Omental fat pad (tissue), 4 donors: ENCODE measurements around the gene TMEM255B. TPM values are rescaled to one million over a fixed set of nuclear protein-coding genes. Genes with fewer than 3 reads are reported as not detected.
A peak's percentile ranks its signal among the peaks of the same experiment; 100 is the strongest.

Experiments
- ATAC-seq: fragments of 150-250 bp; one replicate; pipeline ENCODE4 v1.9.1; 2016; ENCODE audit warnings: mild to moderate bottlenecking, moderate library complexity; ENCODE audit not compliant: low FRiP score
- DNase-seq: peaks from one replicate; pipeline ENCODE4 v3.0.0-alpha.2; 2019; ENCODE audit warnings: low spot score
- total RNA-seq, 4 donors: library from RNA; depleted of rRNA; stranded (reverse); fragments of >200 nt; gene quantifications; one replicate each; pipeline ENCODE4 v1.1.0, GENCODE V29; 2016
- TF ChIP-seq, protein P1 (sequence below), 3 donors: fragments of 450-650 bp; IDR thresholded peaks; one replicate each; pipeline ENCODE4 v1.5.1; 2016 to 2017; ENCODE audit warnings: antibody characterized with exemption in 3 of 3, mild to moderate bottlenecking in 3 of 3, moderate library complexity in 2 of 3

The TMEM255B gene
- total RNA-seq, 4 donors from 2014 or later = 2.7 to 19.1 (median 11.7) TPM

DNA sequence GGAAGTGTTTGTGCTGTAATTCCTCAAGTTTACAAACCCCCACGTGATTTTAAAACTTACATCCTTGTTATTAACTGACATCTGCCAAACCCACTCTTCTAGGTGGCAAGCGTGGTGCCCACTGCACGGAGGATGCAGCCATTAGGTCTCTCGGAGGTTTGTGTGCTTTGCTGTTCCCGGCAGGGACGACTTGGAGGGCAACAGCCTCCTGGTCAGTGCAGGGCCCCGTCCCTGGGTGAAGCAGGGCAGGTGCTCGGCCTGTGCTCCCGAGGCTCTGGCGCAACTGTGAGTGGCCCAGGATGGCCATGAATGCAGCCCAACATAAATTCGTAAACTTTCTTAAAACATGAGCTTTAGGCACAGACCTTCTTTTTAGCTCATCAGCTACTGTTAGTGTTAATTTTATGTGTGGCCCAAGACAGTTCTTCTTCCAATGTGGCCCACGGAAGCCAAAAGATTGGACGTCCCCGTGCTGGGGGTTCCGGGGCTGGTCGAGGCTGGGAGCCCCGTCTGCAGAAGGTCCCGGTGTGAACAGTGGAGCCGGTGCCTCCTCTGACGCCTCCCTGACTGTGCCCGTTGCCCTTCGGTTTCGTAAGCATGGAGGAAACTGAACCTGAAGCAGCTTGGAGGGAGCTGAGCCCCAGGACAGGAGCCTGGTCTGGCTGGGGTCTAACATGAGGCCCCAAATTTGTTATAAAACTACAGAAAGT, 93.0 kb downstream of the TMEM255B start:
- no peak for ATAC-seq
- TF ChIP-seq, protein P1, sequence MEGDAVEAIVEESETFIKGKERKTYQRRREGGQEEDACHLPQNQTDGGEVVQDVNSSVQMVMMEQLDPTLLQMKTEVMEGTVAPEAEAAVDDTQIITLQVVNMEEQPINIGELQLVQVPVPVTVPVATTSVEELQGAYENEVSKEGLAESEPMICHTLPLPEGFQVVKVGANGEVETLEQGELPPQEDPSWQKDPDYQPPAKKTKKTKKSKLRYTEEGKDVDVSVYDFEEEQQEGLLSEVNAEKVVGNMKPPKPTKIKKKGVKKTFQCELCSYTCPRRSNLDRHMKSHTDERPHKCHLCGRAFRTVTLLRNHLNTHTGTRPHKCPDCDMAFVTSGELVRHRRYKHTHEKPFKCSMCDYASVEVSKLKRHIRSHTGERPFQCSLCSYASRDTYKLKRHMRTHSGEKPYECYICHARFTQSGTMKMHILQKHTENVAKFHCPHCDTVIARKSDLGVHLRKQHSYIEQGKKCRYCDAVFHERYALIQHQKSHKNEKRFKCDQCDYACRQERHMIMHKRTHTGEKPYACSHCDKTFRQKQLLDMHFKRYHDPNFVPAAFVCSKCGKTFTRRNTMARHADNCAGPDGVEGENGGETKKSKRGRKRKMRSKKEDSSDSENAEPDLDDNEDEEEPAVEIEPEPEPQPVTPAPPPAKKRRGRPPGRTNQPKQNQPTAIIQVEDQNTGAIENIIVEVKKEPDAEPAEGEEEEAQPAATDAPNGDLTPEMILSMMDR (IDR thresholded peaks at IDR 0.05) = no peak
- peak; percentile 16 for DNase-seq

GRCh38 chr13:113852536-113853517, 93.8 kb downstream of the TMEM255B start:
- TF ChIP-seq, protein P1 (IDR thresholded peaks at IDR 0.05) = no peak
- ATAC-seq (no peak), DNase-seq (peak; percentile 20)

DNA sequence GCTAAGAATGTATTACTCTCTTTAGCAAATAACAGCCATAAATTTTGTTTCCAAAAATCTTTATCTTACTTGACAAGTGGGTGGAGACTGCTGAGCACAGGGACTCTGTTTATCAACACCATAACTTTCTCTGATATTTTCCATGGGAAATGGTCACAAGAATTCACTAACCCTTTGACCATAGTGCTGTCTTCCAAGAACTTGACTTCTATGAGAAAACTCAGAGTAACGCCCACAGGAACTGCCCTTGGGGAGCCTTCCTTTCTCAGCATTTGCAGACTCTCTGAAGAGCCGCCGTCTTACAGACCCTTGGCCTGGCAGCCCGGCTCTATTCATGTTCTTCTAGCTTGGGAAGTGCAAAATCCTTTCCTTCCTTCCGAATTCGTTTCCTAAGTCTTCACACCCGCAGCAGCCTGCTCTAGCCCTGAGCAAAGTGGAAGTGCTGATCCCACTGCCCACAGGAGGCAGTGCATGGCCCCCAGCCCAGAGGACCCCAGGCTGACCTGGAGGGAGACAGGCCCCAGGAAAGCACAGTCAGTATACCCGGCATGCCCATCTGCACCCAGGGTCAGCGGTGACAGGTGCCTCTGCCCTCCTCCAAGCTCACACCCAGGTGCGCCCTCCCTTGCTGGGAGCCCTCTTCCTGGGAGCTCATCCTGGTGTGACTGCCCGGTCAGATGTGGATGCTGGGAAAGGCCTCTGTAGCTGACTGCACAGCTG, 94.7 kb downstream of the TMEM255B start:
- TF ChIP-seq, protein P1 (IDR thresholded peaks at IDR 0.05) = no peak
- ATAC-seq (no peak), DNase-seq (peak; percentile 20)

GRCh38 chr13:113854238-113855011, 95.4 kb downstream of the TMEM255B start:
- DNase-seq (peak; percentile 19), ATAC-seq (no peak)
- TF ChIP-seq, protein P1 (IDR thresholded peaks at IDR 0.05) = no peak

DNA sequence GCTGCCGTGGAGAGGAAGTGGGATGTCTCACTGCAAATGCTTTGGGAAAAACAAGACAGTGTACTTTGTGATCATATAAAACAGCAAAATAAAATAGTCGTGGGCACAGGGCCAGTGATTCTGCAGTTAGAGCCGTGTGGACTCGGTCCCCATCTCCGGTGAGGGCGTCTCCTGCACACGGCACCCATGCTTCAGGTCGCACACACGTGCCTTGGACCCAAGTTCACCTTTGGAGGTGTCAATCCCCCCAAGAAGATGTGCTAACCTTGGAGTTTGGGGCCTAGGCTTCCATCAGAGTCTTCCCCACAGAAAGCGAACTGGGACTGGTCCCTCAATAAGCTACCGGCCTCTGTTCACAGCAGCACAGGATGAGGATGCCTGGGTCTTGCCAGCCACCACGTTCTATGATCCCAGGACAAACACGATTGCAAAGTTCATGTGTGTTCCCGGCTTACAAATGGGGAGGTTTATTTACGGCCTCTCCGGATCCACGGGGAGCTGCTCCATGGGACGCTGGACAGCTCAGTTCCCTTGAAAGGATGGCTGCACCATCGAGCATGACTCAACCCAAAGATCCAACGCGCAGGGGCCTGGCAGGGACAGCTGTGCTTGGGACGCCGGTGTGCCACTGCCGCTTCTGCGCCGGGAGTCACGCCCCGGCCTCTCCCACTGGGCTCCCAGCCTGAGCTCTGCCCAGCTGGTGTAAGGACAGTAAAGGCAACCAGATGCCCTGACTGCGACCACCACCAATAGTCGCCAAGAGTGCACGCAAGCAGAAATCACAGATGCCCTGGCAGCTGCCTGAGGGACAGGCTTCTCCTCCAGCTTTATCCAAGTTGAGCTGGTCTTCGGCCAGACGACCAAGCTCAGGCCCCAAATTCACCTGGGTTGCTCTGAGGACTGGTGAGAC, 96.2 kb downstream of the TMEM255B start:
- no peak for DNase-seq
- no peak for ATAC-seq
- TF ChIP-seq, protein P1 (IDR thresholded peaks at IDR 0.05) = no peak
